GM21528 (cell line): ENCODE data around the gene XYLT1.

ENCODE experiments used
- ATAC-seq: cut with Tn5 transposase; IDR thresholded peaks from one replicate; pipeline ENCODE4 v1.9.1; 2021; ENCODE audit warnings: mild to moderate bottlenecking, moderate library complexity; ENCODE audit not compliant: unreplicated experiment, low FRiP score

Gene XYLT1

GRCh38 chr16:17404941-17405689, 65.6 kb downstream of the XYLT1 start:
- no peak for ATAC-seq

DNA sequence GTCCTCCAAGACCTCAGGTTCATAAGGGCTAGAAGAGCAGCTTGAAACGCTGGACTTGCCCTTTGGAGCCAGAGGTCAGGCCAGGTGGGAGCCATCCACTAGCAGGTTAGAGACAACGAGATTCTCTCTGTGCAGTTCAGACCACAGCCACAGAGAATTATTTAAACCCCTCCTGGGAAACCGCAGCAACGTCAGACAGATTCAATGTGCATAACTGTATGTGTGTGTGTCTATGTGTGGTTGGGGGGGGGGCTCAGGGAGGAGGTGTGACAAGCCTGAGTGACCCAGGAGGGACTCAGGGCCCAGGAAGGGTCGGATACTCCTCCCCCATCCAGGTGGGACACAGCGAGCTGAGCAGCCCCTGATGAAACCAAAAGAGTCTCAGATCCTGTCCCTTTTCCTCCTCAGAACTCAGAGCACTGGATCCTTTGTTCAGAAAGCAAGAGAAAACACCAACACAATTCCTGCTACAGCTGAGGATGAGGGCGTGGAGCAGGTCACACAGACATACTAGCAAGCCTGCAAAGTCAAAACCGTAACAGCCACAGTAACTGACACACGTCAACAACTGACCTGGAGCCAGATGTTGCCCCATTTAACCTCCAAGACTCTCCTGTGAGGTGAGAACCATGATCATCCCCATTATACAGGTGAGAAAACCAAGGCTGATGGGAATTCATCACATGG, 66.8 kb downstream of the XYLT1 start:
- ATAC-seq, result no peak

GRCh38 chr16:17403156-17403809, 67.5 kb downstream of the XYLT1 start:
- ATAC-seq, result no peak

DNA sequence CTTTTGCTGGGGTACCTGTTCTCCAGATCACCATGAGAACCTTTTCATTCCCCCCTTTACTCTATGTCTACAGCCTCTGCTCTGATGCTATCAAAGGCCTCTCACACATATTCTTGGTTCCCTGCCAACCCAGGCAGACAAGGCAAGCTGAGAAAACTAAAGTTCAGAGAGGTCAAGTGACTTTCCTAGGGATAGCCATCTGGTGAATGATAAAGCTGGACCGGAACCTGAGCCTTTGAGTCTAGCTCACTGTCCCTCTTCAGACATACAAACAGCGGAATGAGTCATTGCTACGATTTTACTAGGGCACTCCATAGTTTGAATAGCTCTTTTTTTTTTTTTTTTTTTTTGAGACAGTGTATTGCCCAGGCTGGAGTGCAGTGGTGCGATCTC, 73.3 kb downstream of the XYLT1 start:
- ATAC-seq, result no peak

- no peak for ATAC-seq
These were observed 73.8 kb downstream of the XYLT1 start for GRCh38 chr16:17396762-17397498.

GRCh38 chr16:17395849-17396480, 74.8 kb downstream of the XYLT1 start:
- no peak for ATAC-seq

DNA sequence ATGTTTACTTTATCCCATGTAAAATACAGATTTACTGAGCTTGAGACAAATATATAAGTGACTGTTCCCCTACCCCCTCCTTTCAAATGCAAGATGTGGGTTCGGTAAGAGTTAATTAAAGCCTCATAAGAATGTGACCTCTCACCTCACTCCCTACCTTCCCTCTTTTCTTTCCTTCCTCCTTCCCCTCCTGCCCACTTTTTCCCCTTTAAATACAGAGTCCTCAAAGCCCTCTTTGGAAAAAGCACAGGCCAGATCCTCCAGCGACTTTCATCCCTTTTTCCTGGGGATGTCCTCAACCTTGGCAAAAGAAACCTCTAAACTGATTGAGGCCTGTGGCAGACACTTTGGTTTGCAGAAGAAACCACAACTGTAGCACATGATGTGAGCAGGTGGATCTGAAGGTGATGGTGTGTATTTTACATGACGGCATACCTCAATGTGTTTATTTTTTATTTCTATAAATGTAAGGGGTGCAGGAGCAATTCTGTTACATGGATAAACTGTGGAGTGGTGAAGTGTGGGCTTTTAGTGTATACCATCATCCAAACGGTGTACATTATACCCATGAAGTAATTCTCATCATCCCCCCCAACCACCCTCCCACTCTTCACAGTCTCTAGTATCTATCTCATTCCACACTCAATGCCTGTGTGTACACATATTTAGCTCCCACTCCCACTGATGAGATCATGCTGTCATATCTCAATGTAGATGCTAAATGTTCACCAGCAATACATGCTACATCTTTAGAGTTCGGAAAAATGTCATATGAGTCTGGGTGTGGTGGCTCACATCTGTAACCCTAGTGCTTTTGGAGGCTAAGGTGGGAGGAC, 77.7 kb downstream of the XYLT1 start:
- no peak for ATAC-seq

DNA sequence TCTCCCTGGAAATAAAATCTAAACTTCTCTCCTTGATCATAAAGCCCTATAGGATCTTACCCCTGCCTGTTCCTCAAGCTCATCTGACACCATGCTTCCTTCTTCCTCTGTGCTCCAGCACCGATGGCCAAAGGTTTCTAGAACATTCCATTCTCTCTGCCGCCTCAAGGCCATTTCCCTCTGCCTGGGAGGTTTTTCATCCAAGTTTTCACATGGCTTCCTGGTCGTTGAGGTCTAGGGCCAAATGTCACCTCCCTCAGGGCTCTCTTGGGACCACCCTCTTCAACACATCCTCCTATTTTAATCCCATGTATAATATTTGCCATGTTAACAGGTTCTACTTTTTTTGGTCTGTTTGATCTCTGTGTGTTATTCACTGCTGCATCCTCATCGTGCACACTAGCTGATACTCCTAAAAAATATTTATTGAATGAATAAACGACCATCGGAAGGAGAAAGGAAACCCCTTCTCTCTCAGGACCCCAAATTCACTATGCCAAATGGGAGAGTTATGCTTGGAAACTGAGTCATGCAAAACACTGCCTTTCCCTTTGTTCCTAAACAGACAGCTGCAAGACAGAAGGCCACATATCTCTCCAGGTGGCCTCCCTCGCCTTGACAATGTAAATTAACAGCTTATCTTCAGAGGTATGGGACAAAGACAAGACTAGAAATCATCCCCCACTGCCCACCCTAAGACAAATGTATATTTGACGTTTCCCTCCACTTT, 78.5 kb downstream of the XYLT1 start:
- ATAC-seq, result no peak

DNA sequence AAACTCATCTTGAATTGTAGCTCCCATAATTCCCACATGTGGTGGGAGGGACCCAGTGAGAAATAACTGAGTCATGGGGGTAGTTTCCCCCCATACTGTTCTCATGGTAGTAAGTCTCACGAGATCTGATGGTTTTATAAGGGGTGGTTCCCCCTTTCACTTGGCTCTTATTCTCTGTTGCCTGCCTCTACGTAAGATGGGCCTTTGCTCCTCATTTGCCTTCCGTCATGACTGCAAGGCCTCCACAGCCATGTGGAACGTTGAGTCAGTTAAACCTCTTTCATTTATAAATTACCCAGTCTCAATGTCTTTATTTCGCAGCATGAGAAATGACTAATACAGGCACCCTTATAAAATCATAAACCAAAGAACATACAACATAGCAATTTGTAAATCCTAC, 79.0 kb downstream of the XYLT1 start:
- no peak for ATAC-seq

DNA sequence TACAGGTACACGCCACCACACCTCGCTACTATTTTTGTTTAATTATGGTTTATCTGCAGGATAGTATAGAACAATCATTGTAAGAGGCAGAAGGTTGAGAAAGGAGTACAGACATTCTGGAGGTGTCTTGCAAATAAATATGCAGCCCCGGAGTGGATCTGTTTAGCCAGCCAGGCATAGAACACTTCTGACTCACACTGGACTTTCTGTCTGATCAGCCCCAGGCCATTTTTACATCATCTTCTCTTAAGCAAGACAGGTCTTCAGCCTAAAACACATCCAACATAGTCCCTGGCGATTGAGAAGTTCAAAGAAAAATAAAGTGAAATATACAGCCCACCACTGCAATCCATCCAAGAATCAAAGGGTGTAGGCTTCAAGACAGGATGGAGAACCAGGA, 81.4 kb downstream of the XYLT1 start:
- no peak for ATAC-seq

DNA sequence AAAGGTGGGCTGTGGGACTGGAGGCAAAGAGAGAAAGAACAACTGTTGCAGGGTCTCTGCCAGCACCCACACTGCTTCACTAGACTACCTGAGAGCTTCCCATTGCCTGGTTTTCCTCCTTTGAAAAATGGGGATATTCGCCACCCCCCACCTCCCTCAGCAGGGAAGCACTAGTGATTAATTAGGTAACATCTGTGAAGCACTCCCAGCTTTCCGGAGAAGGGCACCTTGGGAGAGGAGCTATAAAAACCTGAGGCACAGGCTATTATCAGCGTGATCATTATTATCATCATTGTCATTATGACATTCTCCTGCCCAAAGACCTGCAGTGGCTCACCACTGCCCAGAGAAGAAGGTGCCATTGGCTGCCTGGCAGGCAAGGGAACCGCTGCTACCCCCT, 83.5 kb downstream of the XYLT1 start:
- ATAC-seq, result no peak

DNA sequence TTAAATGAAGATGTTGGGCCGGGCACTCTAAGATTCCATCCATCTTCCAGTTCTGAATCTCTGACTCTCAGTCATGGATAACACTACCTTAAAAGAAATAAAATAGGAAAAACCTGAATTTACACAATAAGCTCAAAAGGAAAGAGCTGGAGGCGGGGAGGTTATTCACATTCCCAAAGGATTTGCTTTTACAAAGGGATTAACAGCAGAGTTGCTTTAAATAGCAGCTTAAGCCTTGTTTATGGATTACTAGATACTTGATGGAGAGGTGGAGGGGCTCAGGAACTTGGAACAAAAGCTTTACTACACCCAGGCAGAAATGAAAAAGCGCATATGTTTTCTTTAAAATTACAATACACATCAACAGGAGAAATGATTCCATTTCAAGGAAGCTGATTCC, 84.5 kb downstream of the XYLT1 start:
- ATAC-seq, result no peak

DNA sequence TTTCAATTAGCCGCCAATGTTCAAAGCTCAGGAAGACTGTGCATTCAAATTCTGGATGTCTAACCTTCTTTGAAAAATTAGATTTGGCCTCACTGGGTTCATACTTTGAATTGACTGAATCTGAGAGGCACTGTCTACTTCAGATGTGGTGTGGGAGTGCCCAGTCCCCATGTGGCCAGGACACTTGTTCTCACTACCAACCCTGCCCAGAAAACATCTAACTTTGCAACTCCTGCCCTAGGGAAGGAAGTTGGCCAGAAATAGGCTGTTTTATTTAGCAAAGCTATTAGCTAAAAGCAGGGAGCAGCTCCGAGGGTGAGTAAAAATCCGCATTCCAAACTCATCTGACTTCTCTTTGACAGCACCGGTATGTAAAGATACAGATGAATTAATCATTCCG, 86.3 kb downstream of the XYLT1 start:
- no peak for ATAC-seq

- no peak for ATAC-seq
These were observed 87.6 kb downstream of the XYLT1 start for GRCh38 chr16:17382949-17383863.

- no peak for ATAC-seq
These were observed 88.2 kb downstream of the XYLT1 start for GRCh38 chr16:17382514-17382913.

GRCh38 chr16:17381784-17382183, 89.0 kb downstream of the XYLT1 start:
- ATAC-seq, result no peak

DNA sequence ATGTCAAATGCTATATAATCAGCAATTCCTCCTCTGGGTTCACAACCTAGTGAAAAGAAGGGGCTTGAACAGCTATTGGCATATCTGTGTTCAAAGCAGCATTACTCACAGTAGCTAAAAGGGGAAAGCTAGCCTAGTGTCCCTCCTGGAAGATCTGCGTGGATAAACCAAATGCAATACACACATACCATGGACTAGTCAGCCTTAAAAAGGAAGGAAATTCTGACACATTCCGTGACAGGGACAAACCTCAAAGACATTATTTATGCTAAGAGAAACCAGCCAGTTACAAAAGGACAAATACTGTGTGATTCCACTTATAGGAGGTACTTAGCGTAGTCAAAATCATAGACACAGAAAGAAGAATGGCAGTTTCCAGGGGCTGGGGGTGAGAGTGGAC, 90.1 kb downstream of the XYLT1 start:
- no peak for ATAC-seq

- ATAC-seq, result no peak
These were observed 91.6 kb downstream of the XYLT1 start for GRCh38 chr16:17379121-17379571.
